Measurements from ENCODE around the gene PIPOX. TPM values are rescaled to one million over a fixed set of nuclear protein-coding genes. Genes with fewer than 3 reads are reported as not detected.
A peak's percentile ranks its signal among the peaks of the same experiment; 100 is the strongest.

The PIPOX gene
- total and polyA plus RNA-seq, 9 of the 15 experiments (the other 6 are each of a cell fraction or from before 2014, with no cell fraction given) = 0.15 to 2.2 (median 0.58) TPM; not detected in 2

GRCh38 chr17:29090108-29090507, 47.2 kb downstream of the PIPOX start (continued):
- no peak for TF ChIP-seq ZNF76 (CRISPR knock-in tag; IDR thresholded peaks at IDR 0.05; ENCODE audit: borderline replicate concordance)
- TF ChIP-seq HMG20A (CRISPR knock-in tag; conservative IDR thresholded peaks at IDR 0.05) = no peak
- no peak for TF ChIP-seq CHD4 (IDR thresholded peaks at IDR 0.05; ENCODE audit: insufficient read depth, insufficient replicate concordance, low read depth, low read length, poor library complexity, severe bottlenecking)
- TF ChIP-seq SP2 (IDR thresholded peaks at IDR 0.05; ENCODE audit: extremely low read depth, low read depth, low read length, poor library complexity, severe bottlenecking) = no peak
- TF ChIP-seq ETV1 (tag; conservative IDR thresholded peaks at IDR 0.05; ENCODE audit: low read depth) = no peak
- TF ChIP-seq BRD4 (IDR thresholded peaks at IDR 0.05) = no peak

GRCh38 chr17:29090750-29091605, 48.0 kb downstream of the PIPOX start:
- CTCF ChIA-PET (ENCODE audit: low intra/inter-chr PET ratio) = no interaction called here
- POLR2A ChIA-PET = interaction anchor here (0.6 to 2.5 kb wide), 8 partner anchors 11 to 407 kb away, joined by 3 to 11 read pairs (median 4); no protein-coding TSS in a partner anchor
- BruUV-seq (replicated peaks) = no TSS peak
- Histone ChIP-seq H3K27ac (ENCODE audit: extremely low read depth, low read depth, low read length) (no peak overlapping the region), H3K9ac (ENCODE audit: insufficient read depth in 1 of 2, low read depth in 2 of 2, low read length in 2 of 2) (0 out of 4 replicates have a peak overlapping the region, but pooled peaks of 1 of the 2 experiments have one; percentile 17), H2AFZ (ENCODE audit: low read depth, low read length) (no peak overlapping the region), H3K36me3 (ENCODE audit: control insufficient read depth, insufficient read depth, low read length) (peaks cover 91% of the 10 kb centered on the region), H3K79me2 (ENCODE audit: control insufficient read depth, insufficient read depth, low read length) (no peaks in the 10 kb centered on the region), H3K27me3 (ENCODE audit: control insufficient read depth in 2 of 2, insufficient read depth in 2 of 2, low read length in 2 of 2) (no peaks in the 10 kb centered on the region), H3K4me1 (replicated peaks in 1 of 2; ENCODE audit: control insufficient read depth in 2 of 2, insufficient read depth in 2 of 2, low read length in 2 of 2) (peaks cover 0 to 8% of the 10 kb centered on the region in 2 experiments; a peak in 2 of 5 replicates), H3K9me1 (ENCODE audit: control insufficient read depth, insufficient read depth, low read length) (peaks cover 2% of the 10 kb centered on the region), H3K4me2 (ENCODE audit: insufficient read depth, low read length) (no peak overlapping the region), H3K9me3 (replicated peaks; ENCODE audit: control insufficient read depth, insufficient read depth, low read depth, low read length) (no peaks in the 10 kb centered on the region), H3K4me3 (no peak overlapping the region), H4K20me1 (replicated peaks; ENCODE audit: control insufficient read depth, insufficient read depth, low read length) (no peaks in the 10 kb centered on the region)
- intact Hi-C loops (cut with micrococcal nuclease) = no loop called here
- 75% methylated on average over 12 of the region's 12 CpGs for WGBS (ENCODE audit: insufficient coverage, low coverage, missing lambda C conversion rate)
- TF ChIP-seq CHD2 (IDR thresholded peaks at IDR 0.05; ENCODE audit: low read depth, low read length) (no peak), MCM2 (IDR thresholded peaks at IDR 0.05; ENCODE audit: low read depth) (no peak), NR1H2 (CRISPR knock-in tag; IDR thresholded peaks at IDR 0.05) (no peak), SMAD4 (CRISPR knock-in tag; conservative IDR thresholded peaks at IDR 0.05) (no peak), SMARCA5 (IDR thresholded peaks at IDR 0.05) (no peak), DDX20 (tag; IDR thresholded peaks at IDR 0.05; ENCODE audit: low read depth) (no peak), CEBPB (tag; IDR thresholded peaks at IDR 0.05) (no peak), FOSL1 (tag; conservative IDR thresholded peaks at IDR 0.05) (no peak), HMG20A (CRISPR knock-in tag; conservative IDR thresholded peaks at IDR 0.05) (no peak), ATF2 (CRISPR knock-in tag; IDR thresholded peaks at IDR 0.05) (no peak), MTA3 (IDR thresholded peaks at IDR 0.05; ENCODE audit: borderline replicate concordance) (no peak), PTTG1 (tag; IDR thresholded peaks at IDR 0.05; ENCODE audit: low read depth) (no peak), ZEB2 (IDR thresholded peaks at IDR 0.05) (no peak)
- no peak for ATAC-seq
- FAIRE-seq = no peak
- in situ Hi-C loops (cut with MboI) = no loop called here
- no peak for DNase-seq (ENCODE audit: extremely low read depth in 1 of 4, low spot score in 3 of 4)

All from K562 (cell line).